H1 (cell line): ENCODE measurements around the gene STIM1. TPM values are rescaled to one million over a fixed set of nuclear protein-coding genes. Genes with fewer than 3 reads are reported as not detected.

Experiments
- CTCF ChIA-PET: fragments of 300-600 bp; sonication (Branson Sonifier 250); formaldehyde crosslinking; loops from one replicate; lab custom pipeline; 2021; ENCODE audit not compliant: partially characterized antibody; lab: Charles Lee
- POLR2A ChIA-PET: fragments of 300-600 bp; sonication (Branson Sonifier 250); formaldehyde crosslinking; loops from one replicate; lab custom pipeline; 2021; ENCODE audit warnings: inconsistent platforms; ENCODE audit not compliant: partially characterized antibody; lab: Charles Lee
- DNase-seq, 2 experiments: peaks; one replicate each; pipeline versions ENCODE4 v3.0.0 to v3.0.0-alpha.2; 2010 to 2022; ENCODE audit warnings: low spot score in 2 of 2, low read depth in 1 of 2, mixed read lengths in 1 of 2
- FAIRE-seq: peaks from 2 replicates; lab custom pipeline; 2011; peaks lifted over from hg19 to GRCh38; lab: Jason Lieb, UNC
- H2AFZ ChIP-seq: 2 replicates; pipeline ENCODE4 v1.8.1; 2012; ENCODE audit warnings: low read length, inconsistent platforms
- H2AK5ac ChIP-seq: 2 replicates; pipeline ENCODE4 v1.6.1; 2013; ENCODE audit warnings: low read depth, low read length
- H2BK120ac ChIP-seq: replicated peaks from 2 replicates; pipeline ENCODE3; 2013; ENCODE audit warnings: low read depth, low read length, inconsistent platforms
- H2BK12ac ChIP-seq: 2 replicates; pipeline ENCODE4 v1.6.1; 2013; ENCODE audit warnings: low read depth, low read length
- H2BK15ac ChIP-seq: 2 replicates; pipeline ENCODE4 v1.6.1; 2013; ENCODE audit warnings: low read length
- H2BK20ac ChIP-seq: 2 replicates; pipeline ENCODE4 v1.6.1; 2013; ENCODE audit warnings: low read length
- H2BK5ac ChIP-seq: 2 replicates; pipeline ENCODE4 v1.6.1; 2013; ENCODE audit warnings: low read depth, low read length
- H3K14ac ChIP-seq: 2 replicates; pipeline ENCODE4 v1.6.1; 2013; ENCODE audit warnings: inconsistent platforms; ENCODE audit not compliant: insufficient read length
- H3K18ac ChIP-seq: 2 replicates; pipeline ENCODE4 v1.6.1; 2013; ENCODE audit warnings: low read length; ENCODE audit errors: extremely low read depth
- H3K23ac ChIP-seq: 2 replicates; pipeline ENCODE4 v1.6.1; 2013; ENCODE audit warnings: inconsistent platforms; ENCODE audit not compliant: insufficient read length
- H3K23me2 ChIP-seq: 2 replicates; pipeline ENCODE4 v1.6.1; 2013; ENCODE audit warnings: low read depth, low read length
- H3K27ac ChIP-seq: 2 replicates; pipeline ENCODE4 v1.6.1; 2011; ENCODE audit warnings: low read depth, low read length, inconsistent platforms
- H3K27me3 ChIP-seq, 4 experiments: replicated peaks in 1 of 4; 1 replicate in 1 of 4; 2 replicates in 3 of 4; pipeline versions ENCODE4 v1.6.1 to v1.8.1; 2011 to 2013; ENCODE audit warnings: low read length in 3 of 4, mild to moderate bottlenecking in 3 of 4, inconsistent platforms in 2 of 4, mixed read lengths in 2 of 4, moderate library complexity in 1 of 4; ENCODE audit not compliant: control insufficient read depth in 3 of 4, insufficient read depth in 3 of 4; ENCODE audit errors: extremely low read depth in 1 of 4
- H3K36me3 ChIP-seq, 4 experiments: 2 replicates each; pipeline versions ENCODE4 v1.6.1 to v1.8.1; 2011 to 2013; ENCODE audit warnings: mild to moderate bottlenecking in 4 of 4, low read length in 3 of 4, moderate library complexity in 2 of 4, control low read depth in 1 of 4, inconsistent platforms in 1 of 4; ENCODE audit not compliant: insufficient read depth in 4 of 4, control insufficient read depth in 2 of 4
- H3K4ac ChIP-seq: replicated peaks from 2 replicates; pipeline ENCODE3; 2013; ENCODE audit warnings: low read length, low read depth, mixed read lengths, inconsistent platforms; ENCODE audit not compliant: insufficient read length
- H3K4me1 ChIP-seq, 4 experiments: replicated peaks in 1 of 4; 1 replicate in 1 of 4; 2 replicates in 3 of 4; pipeline versions ENCODE4 v1.6.1 to v1.8.1; 2011 to 2013; ENCODE audit warnings: low read length in 3 of 4, inconsistent platforms in 2 of 4, mixed read lengths in 1 of 4; ENCODE audit not compliant: insufficient read depth in 4 of 4, control insufficient read depth in 3 of 4
- H3K4me2 ChIP-seq, 2 experiments: 2 replicates each; pipeline versions ENCODE4 v1.6.1 to v1.8.1; 2011 to 2013; ENCODE audit warnings: low read depth in 2 of 2, low read length in 2 of 2, control low read depth in 1 of 2, inconsistent platforms in 1 of 2, mild to moderate bottlenecking in 1 of 2; ENCODE audit not compliant: insufficient read depth in 1 of 2
- H3K4me3 ChIP-seq, 4 experiments: fragments of 200-600, 300-600 bp in 1 of 4; sonication (generic), shearing (Covaris generic), sonication (Bioruptor Twin) in 1 of 4; 2 replicates each; pipeline versions ENCODE4 v1.5.1 to v1.8.1; 2011 to 2016; ENCODE audit warnings: low read length in 4 of 4, low read depth in 3 of 4, control low read depth in 2 of 4, inconsistent platforms in 2 of 4, mild to moderate bottlenecking in 2 of 4, mixed read lengths in 1 of 4, moderate library complexity in 1 of 4; ENCODE audit not compliant: insufficient read depth in 2 of 4; ENCODE audit errors: extremely low read depth in 1 of 4
- H3K56ac ChIP-seq: replicated peaks from 2 replicates; pipeline ENCODE3; 2013; ENCODE audit warnings: low read depth, mild to moderate bottlenecking, mixed read lengths, low read length, inconsistent platforms; ENCODE audit not compliant: insufficient read length
- H3K79me1 ChIP-seq: 2 replicates; pipeline ENCODE4 v1.6.1; 2013; ENCODE audit warnings: low read depth, low read length, control low read depth
- H3K79me2 ChIP-seq, 2 experiments: 2 replicates each; pipeline versions ENCODE4 v1.6.1 to v1.8.1; 2012 to 2013; ENCODE audit warnings: low read length in 2 of 2, mild to moderate bottlenecking in 2 of 2, inconsistent platforms in 1 of 2; ENCODE audit not compliant: insufficient read depth in 2 of 2, control insufficient read depth in 1 of 2
- H3K9ac ChIP-seq, 4 experiments: replicated peaks in 1 of 4; 1 replicate in 1 of 4; 2 replicates in 3 of 4; pipeline versions ENCODE4 v1.6.1 to v1.8.1; 2011 to 2013; ENCODE audit warnings: low read depth in 3 of 4, low read length in 3 of 4, control low read depth in 2 of 4, mild to moderate bottlenecking in 2 of 4, moderate library complexity in 2 of 4, inconsistent platforms in 1 of 4; ENCODE audit errors: extremely low read depth in 1 of 4
- H3K9me3 ChIP-seq, 2 experiments: 2 replicates each; pipeline versions ENCODE4 v1.6.1 to v1.8.1; 2012 to 2013; ENCODE audit warnings: mild to moderate bottlenecking in 2 of 2, moderate library complexity in 2 of 2, control low read depth in 1 of 2, inconsistent platforms in 1 of 2, low read depth in 1 of 2, low read length in 1 of 2, mixed read lengths in 1 of 2; ENCODE audit not compliant: insufficient read depth in 2 of 2
- H4K20me1 ChIP-seq, 2 experiments: replicated peaks in 1 of 2; 2 replicates each; pipeline versions ENCODE3 to v1.8.1; 2011 to 2013; ENCODE audit warnings: inconsistent platforms in 2 of 2, low read length in 2 of 2, mild to moderate bottlenecking in 1 of 2; ENCODE audit not compliant: insufficient read depth in 2 of 2, control insufficient read depth in 1 of 2
- H4K5ac ChIP-seq: 2 replicates; pipeline ENCODE4 v1.6.1; 2013; ENCODE audit warnings: low read length, low read depth, mixed read lengths, inconsistent platforms; ENCODE audit not compliant: insufficient read length
- H4K8ac ChIP-seq: 2 replicates; pipeline ENCODE4 v1.8.0; 2013; ENCODE audit warnings: mild to moderate bottlenecking, moderate library complexity, low read length, inconsistent platforms; ENCODE audit not compliant: insufficient read depth; ENCODE audit errors: extremely low read depth
- H4K91ac ChIP-seq: replicated peaks from 2 replicates; pipeline ENCODE3; 2013; ENCODE audit warnings: low read length, mixed read lengths, inconsistent platforms; ENCODE audit not compliant: insufficient read length
- ASH2L ChIP-seq: fragments of 200-600, 300-600 bp; sonication (generic); IDR thresholded peaks from one replicate; pipeline ENCODE4 v1.7.1; 2017; ENCODE audit warnings: low read length
- CBX5 ChIP-seq: fragments of 300-800, 300-1000 bp; sonication (generic); IDR thresholded peaks from 2 replicates; pipeline ENCODE4 v1.7.1; 2016; ENCODE audit warnings: antibody characterized with exemption, low read length, low read depth
- CTBP2 ChIP-seq: IDR thresholded peaks from 2 replicates; pipeline ENCODE4 v1.7.0; 2011; ENCODE audit warnings: borderline replicate concordance, mild to moderate bottlenecking, moderate library complexity, mixed read lengths, low read length; ENCODE audit not compliant: insufficient read depth, insufficient read length
- E2F6 ChIP-seq: IDR thresholded peaks from 2 replicates; pipeline ENCODE4 v1.6.1; 2012; ENCODE audit warnings: inconsistent platforms
- EGR1 ChIP-seq: IDR thresholded peaks from 2 replicates; pipeline ENCODE4 v1.6.1; 2011; ENCODE audit warnings: low read depth, low read length, borderline replicate concordance
- EP300 ChIP-seq, 2 experiments: IDR thresholded peaks; 1 replicate in 1 of 2; 2 replicates in 1 of 2; pipeline ENCODE4 v1.6.1; 2011 to 2012; ENCODE audit warnings: low read depth in 2 of 2, low read length in 2 of 2, mild to moderate bottlenecking in 2 of 2, borderline replicate concordance in 1 of 2, inconsistent platforms in 1 of 2, moderate library complexity in 1 of 2
- FOSL1 ChIP-seq: IDR thresholded peaks from 2 replicates; pipeline ENCODE4 v1.6.1; 2011; ENCODE audit warnings: mild to moderate bottlenecking, low read depth, low read length, moderate library complexity; ENCODE audit not compliant: insufficient read depth
- JUND ChIP-seq: IDR thresholded peaks from 2 replicates; pipeline ENCODE4 v1.6.1; 2011; ENCODE audit warnings: mild to moderate bottlenecking, improper control_type of control experiment, low read length
- MAX ChIP-seq: IDR thresholded peaks from 2 replicates; pipeline ENCODE4 v1.6.1; 2012; ENCODE audit warnings: inconsistent platforms
- SAP30 ChIP-seq: fragments of 300-600 bp; sonication (generic); IDR thresholded peaks from 2 replicates; pipeline ENCODE4 v1.7.1; 2012; ENCODE audit warnings: low read length, moderate library complexity, mild to moderate bottlenecking, inconsistent platforms; ENCODE audit not compliant: insufficient read depth, insufficient replicate concordance
- SIRT6 ChIP-seq: IDR thresholded peaks from one replicate; pipeline ENCODE4 v1.7.1; 2012; ENCODE audit warnings: low read length, inconsistent platforms
- SP4 ChIP-seq: IDR thresholded peaks from 2 replicates; pipeline ENCODE4 v1.6.1; 2012; ENCODE audit warnings: low read length, inconsistent platforms
- TEAD4 ChIP-seq: IDR thresholded peaks from 2 replicates; pipeline ENCODE4 v1.6.1; 2012; ENCODE audit warnings: low read depth, low read length, inconsistent platforms, mixed read lengths
- USF2 ChIP-seq: IDR thresholded peaks from 2 replicates; pipeline ENCODE4 v1.6.1; 2011; ENCODE audit warnings: low read length, improper control_type of control experiment
- polyA plus RNA-seq, 7 experiments: library from polyadenylated mRNA; depleted of rRNA in 3 of 7; stranded (reverse) in 5 of 7; unstranded in 2 of 7; fragments of >200 nt in 5 of 7; fragments of 200-250 nt in 2 of 7; gene quantifications; 1 replicate in 5 of 7; 2 replicates in 1 of 7; 4 replicates in 1 of 7; pipeline versions ENCODE4 v1.2.1 to v1.2.3, GENCODE V29; 2011 to 2013; ENCODE audit warnings: missing spikeins in 2 of 7, mixed read lengths in 2 of 7
- total RNA-seq: library from RNA; stranded (reverse); fragmentation: NEBNext Ultra II Directional; extraction: Animal tissue kit (Norgen Biotek cat#: 25700); gene quantifications from 2 replicates; pipeline ENCODE4 v1.2.1, GENCODE V29; 2021

STIM1 gene
- total and polyA plus RNA-seq, 2 of the 8 experiments (the other 6 are each of a cell fraction or from before 2014, with no cell fraction given), result 11.1 to 12.2 TPM

- CTCF ChIA-PET, result no interaction called here
- Histone ChIP-seq H2AK5ac (no peak overlapping the region), H4K8ac (no peak overlapping the region), H3K56ac (no peak overlapping the region), H3K4me1 (no peaks in the 10 kb centered on the region), H3K79me1 (no peaks in the 10 kb centered on the region; the same call in 1 of the 2 replicates), H3K14ac (no peak overlapping the region), H3K9ac (no peak overlapping the region), H3K23ac (no peak overlapping the region), H3K27ac (no peak overlapping the region), H2BK15ac (no peak overlapping the region), H2BK20ac (no peak overlapping the region), H2BK5ac (no peak overlapping the region), H3K27me3 (no peaks in the 10 kb centered on the region), H3K4ac (no peak overlapping the region), H4K91ac (no peak overlapping the region), H3K18ac (no peak overlapping the region), H2BK12ac (no peak overlapping the region), H3K36me3 (no peaks in the 10 kb centered on the region), H4K5ac (no peak overlapping the region), H3K4me2 (no peak overlapping the region), H3K79me2 (no peaks in the 10 kb centered on the region), H2BK120ac (no peak overlapping the region), H3K23me2 (no peaks in the 10 kb centered on the region; the same call in 1 of the 2 replicates), H2AFZ (no peak overlapping the region), H3K4me3 (no peak overlapping the region), H4K20me1 (no peaks in the 10 kb centered on the region), H3K9me3 (no peaks in the 10 kb centered on the region)
- POLR2A ChIA-PET, result no interaction called here
- no peak for FAIRE-seq
- DNase-seq, result no peak
- TF ChIP-seq USF2 (no peak), SIRT6 (no peak), FOSL1 (no peak), SP4 (no peak), EGR1 (no peak), CBX5 (no peak), JUND (no peak), TEAD4 (no peak), SAP30 (no peak), ASH2L (no peak), E2F6 (no peak), MAX (no peak), CTBP2 (no peak), EP300 (IDR thresholded peaks at IDR 0.05; ENCODE audit: borderline replicate concordance in 1 of 2, low read depth in 2 of 2, low read length in 2 of 2) (no peak)
Observed at GRCh38 chr11:4048340-4048739, 192.9 kb downstream of the STIM1 start.
